Ovary (tissue), 3 donors: ENCODE data around the gene SERPINI1.

Experiments used
- POLR2A ChIP-seq: fragments of 450-650 bp; IDR thresholded peaks from one replicate; pipeline ENCODE4 v1.6.1; 2017; ENCODE audit warnings: antibody characterized with exemption, mild to moderate bottlenecking, moderate library complexity
- TF ChIP-seq, protein P1 (sequence below), 3 donors: fragments of 450-650 bp in 2 of 3; fragments of 200-600 bp in 1 of 3; IDR thresholded peaks; one replicate each; pipeline versions ENCODE4 v1.5.1 to v1.8.0; 2016 to 2022; ENCODE audit warnings: antibody characterized with exemption in 3 of 3, mild to moderate bottlenecking in 1 of 3
- donor health status: DM: no; HTN: no; CAD: no.

DNA sequence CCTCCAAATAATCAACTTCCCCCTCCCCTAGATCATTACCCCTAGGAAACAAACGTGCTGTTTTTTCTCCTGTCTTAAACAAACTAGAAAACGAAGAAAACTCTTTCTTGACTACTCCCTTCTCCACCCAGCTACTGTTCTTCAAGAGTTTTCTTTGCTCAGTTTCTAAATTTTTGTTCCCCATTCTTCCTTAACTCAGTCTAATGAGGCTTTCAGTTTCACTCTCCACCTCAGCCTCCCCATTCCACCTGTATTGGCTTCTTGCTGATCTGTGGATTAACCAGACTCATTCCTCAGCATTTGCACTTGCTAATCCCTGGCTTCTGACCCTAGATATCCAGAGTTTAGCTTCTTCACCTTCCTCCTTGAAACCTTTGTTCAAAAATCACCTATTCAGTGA lies 26.8 kb downstream of the SERPINI1 start:
- no peak for TF ChIP-seq POLR2A
- TF ChIP-seq, protein P1, sequence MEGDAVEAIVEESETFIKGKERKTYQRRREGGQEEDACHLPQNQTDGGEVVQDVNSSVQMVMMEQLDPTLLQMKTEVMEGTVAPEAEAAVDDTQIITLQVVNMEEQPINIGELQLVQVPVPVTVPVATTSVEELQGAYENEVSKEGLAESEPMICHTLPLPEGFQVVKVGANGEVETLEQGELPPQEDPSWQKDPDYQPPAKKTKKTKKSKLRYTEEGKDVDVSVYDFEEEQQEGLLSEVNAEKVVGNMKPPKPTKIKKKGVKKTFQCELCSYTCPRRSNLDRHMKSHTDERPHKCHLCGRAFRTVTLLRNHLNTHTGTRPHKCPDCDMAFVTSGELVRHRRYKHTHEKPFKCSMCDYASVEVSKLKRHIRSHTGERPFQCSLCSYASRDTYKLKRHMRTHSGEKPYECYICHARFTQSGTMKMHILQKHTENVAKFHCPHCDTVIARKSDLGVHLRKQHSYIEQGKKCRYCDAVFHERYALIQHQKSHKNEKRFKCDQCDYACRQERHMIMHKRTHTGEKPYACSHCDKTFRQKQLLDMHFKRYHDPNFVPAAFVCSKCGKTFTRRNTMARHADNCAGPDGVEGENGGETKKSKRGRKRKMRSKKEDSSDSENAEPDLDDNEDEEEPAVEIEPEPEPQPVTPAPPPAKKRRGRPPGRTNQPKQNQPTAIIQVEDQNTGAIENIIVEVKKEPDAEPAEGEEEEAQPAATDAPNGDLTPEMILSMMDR (IDR thresholded peaks at IDR 0.05): no peak
